Prostate gland (tissue), 2 donors: ENCODE data around the gene UST.

Experiments used
- CTCF ChIP-seq, 4 experiments: fragments of 200-600 bp in 2 of 4; fragments of 450-650 bp in 2 of 4; sonication (generic) in 2 of 4; IDR thresholded peaks; 1 replicate in 3 of 4; 2 replicates in 1 of 4; pipeline ENCODE4 v1.5.1; 2016 to 2019; ENCODE audit warnings: antibody characterized with exemption in 4 of 4, mild to moderate bottlenecking in 2 of 4, moderate library complexity in 2 of 4
- POLR2A ChIP-seq: fragments of 450-650 bp; IDR thresholded peaks from one replicate; pipeline ENCODE4 v1.6.1; 2016; ENCODE audit warnings: antibody characterized with exemption, mild to moderate bottlenecking

- TF ChIP-seq POLR2A (no peak), CTCF (IDR thresholded peaks at IDR 0.05) (no peak)
Measured at GRCh38 chr6:149015535-149016525, 269.0 kb downstream of the UST start.
